Ramos (cell line): Measurements from ENCODE around the gene SLC5A10.
"Not testable (repeated sequence)": the region's sequence is repeated elsewhere in the genome, so short reads cannot be mapped to it uniquely, and the experiment has no call there.

Experiments used
- in situ Hi-C: fragments of 300-500 bp; cut with MboI; formaldehyde crosslinking; loops from one replicate; pipeline ENCODE4 v1.14.3; 2022; ENCODE audit warnings: low sequenced_read_pairs; ENCODE audit not compliant: unreplicated experiment

Gene SLC5A10

GRCh38 chr17:19013226-19013625, 61.3 kb downstream of the SLC5A10 start:
- in situ Hi-C loops, result no loop called here

- in situ Hi-C loops, result no loop called here
These were observed 62.1 kb downstream of the SLC5A10 start for GRCh38 chr17:19013806-19014627.

- in situ Hi-C loops, result no loop called here
These were observed 62.8 kb downstream of the SLC5A10 start for GRCh38 chr17:19014628-19015215.

GRCh38 chr17:19015428-19015827, 63.5 kb downstream of the SLC5A10 start:
- in situ Hi-C loops, result no loop called here

GRCh38 chr17:19016297-19016696, 64.3 kb downstream of the SLC5A10 start:
- in situ Hi-C loops, result no loop called here

- in situ Hi-C loops, result no loop called here
These were observed 64.9 kb downstream of the SLC5A10 start for GRCh38 chr17:19016881-19017280.

GRCh38 chr17:19017401-19017800, 65.4 kb downstream of the SLC5A10 start:
- in situ Hi-C loops, result no loop called here

GRCh38 chr17:19017804-19018599, 66.0 kb downstream of the SLC5A10 start:
- in situ Hi-C loops, result no loop called here

- in situ Hi-C loops, result no loop called here
These were observed 66.6 kb downstream of the SLC5A10 start for GRCh38 chr17:19018600-19018950.

- in situ Hi-C loops, result no loop called here
These were observed 67.3 kb downstream of the SLC5A10 start for GRCh38 chr17:19019041-19019941.

GRCh38 chr17:19020016-19020415, 68.1 kb downstream of the SLC5A10 start:
- in situ Hi-C loops, result no loop called here

GRCh38 chr17:19021011-19021621, 69.2 kb downstream of the SLC5A10 start:
- in situ Hi-C loops, result not testable (repeated sequence)

GRCh38 chr17:19021622-19022083, 69.7 kb downstream of the SLC5A10 start:
- in situ Hi-C loops, result no loop called here

GRCh38 chr17:19022128-19022527, 70.2 kb downstream of the SLC5A10 start:
- in situ Hi-C loops, result no loop called here

- in situ Hi-C loops, result no loop called here
These were observed 70.8 kb downstream of the SLC5A10 start for GRCh38 chr17:19022747-19023146.

GRCh38 chr17:19023209-19023999, 71.4 kb downstream of the SLC5A10 start:
- in situ Hi-C loops, result no loop called here

GRCh38 chr17:19024101-19025078, 72.4 kb downstream of the SLC5A10 start:
- in situ Hi-C loops, result no loop called here

GRCh38 chr17:19028671-19029070, 76.7 kb downstream of the SLC5A10 start:
- in situ Hi-C loops, result not testable (repeated sequence)
